Activated B cell treated with CpG ODN at 0.5 μM for 24 hours (primary cell): ENCODE data around the gene TMCO5A. TPM values are rescaled to one million over a fixed set of nuclear protein-coding genes. Genes with fewer than 3 reads are reported as not detected.

Source experiments
- ATAC-seq: fragments of 200-7000 bp; cut with Tn5 transposase; one replicate; pipeline ENCODE4 v1.10.0; 2021; ENCODE audit warnings: low read depth, mild to moderate bottlenecking, moderate library complexity
- CTCF ChIA-PET: fragments of 350-600 bp; sonication (Branson Sonifier 250); formaldehyde crosslinking; loops from one replicate; lab custom pipeline; 2021; ENCODE audit warnings: antibody characterized with exemption; lab: Charles Lee
- POLR2A ChIA-PET: fragments of 350-600 bp; sonication (Branson Sonifier 250); formaldehyde crosslinking; loops from one replicate; lab custom pipeline; 2021; ENCODE audit warnings: antibody characterized with exemption; lab: Charles Lee
- DNase-seq: peaks from one replicate; pipeline ENCODE4 v3.0.0; 2022
- H3K27ac Mint-ChIP-seq: one replicate; pipeline ENCODE4 v1.8.0; 2020; ENCODE audit warnings: mixed read lengths
- H3K27me3 Mint-ChIP-seq: one replicate; pipeline ENCODE4 v1.8.0; 2021; ENCODE audit warnings: mixed read lengths
- H3K36me3 Mint-ChIP-seq: one replicate; pipeline ENCODE4 v1.8.0; 2021; ENCODE audit warnings: low read depth, mixed read lengths
- H3K4me1 Mint-ChIP-seq: one replicate; pipeline ENCODE4 v1.8.0; 2021; ENCODE audit warnings: mixed read lengths
- H3K4me3 Mint-ChIP-seq: one replicate; pipeline ENCODE4 v1.8.0; 2020; ENCODE audit warnings: mild to moderate bottlenecking, mixed read lengths
- H3K9me3 Mint-ChIP-seq: one replicate; pipeline ENCODE4 v1.8.0; 2020; ENCODE audit warnings: mixed read lengths
- intact Hi-C: fragments of 100-400 bp; cut with micrococcal nuclease; formaldehyde crosslinking; loops from one replicate; pipeline ENCODE4 v1.15.1; 2024
- total RNA-seq: library from RNA; stranded (reverse); gene quantifications from 2 replicates; pipeline ENCODE4 v1.2.3, GENCODE V29; 2022
- TF ChIP-seq, protein P1 (sequence below): fragments of 200-600 bp; IDR thresholded peaks from one replicate; pipeline ENCODE4 v1.8.0; 2022; ENCODE audit warnings: antibody characterized with exemption, mild to moderate bottlenecking

The TMCO5A gene
- total RNA-seq, 1 donor from 2014 or later = not detected

DNA sequence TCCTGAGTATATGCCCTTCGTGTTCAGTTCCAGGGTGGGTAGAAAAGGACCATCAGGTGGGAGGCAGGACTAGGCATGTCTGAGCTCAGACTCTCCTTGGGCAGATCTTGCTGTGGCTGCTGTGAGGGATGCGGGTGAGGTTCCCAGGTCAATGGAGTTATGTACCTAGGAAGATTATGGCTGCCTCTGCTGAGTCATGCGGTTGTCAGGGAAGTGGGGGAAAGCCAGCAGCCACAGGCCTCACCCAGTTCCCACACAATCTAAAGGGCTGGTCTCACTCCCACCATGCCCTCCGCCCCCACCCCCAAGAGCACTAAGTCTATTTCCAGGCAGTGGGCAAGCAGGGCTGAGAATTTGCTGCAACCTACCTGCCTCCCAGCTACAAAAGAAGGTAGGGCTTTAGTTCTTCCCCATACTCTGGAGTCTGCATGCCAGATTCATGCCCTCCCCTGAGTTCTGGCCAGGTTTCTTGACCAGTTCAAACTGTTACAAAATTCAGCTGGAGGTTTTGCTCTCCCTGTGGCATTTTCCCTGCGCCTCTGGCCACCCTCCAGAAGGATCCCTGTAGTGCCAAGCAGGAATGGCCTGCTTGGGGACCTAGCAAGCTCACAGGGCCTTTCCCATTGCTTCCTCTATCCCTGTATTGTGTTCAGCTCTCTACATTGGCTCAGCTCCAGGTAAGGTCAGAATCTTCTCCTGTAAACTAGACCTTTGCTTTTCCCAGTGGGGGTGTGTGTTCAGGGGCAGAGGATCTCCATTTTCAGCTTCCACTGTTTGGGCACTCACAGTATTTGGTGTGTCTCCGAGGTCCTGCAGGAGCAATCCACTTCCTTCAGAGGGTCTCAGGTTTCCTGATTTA, 12.7 kb upstream of the TMCO5A start:
- TF ChIP-seq, protein P1, sequence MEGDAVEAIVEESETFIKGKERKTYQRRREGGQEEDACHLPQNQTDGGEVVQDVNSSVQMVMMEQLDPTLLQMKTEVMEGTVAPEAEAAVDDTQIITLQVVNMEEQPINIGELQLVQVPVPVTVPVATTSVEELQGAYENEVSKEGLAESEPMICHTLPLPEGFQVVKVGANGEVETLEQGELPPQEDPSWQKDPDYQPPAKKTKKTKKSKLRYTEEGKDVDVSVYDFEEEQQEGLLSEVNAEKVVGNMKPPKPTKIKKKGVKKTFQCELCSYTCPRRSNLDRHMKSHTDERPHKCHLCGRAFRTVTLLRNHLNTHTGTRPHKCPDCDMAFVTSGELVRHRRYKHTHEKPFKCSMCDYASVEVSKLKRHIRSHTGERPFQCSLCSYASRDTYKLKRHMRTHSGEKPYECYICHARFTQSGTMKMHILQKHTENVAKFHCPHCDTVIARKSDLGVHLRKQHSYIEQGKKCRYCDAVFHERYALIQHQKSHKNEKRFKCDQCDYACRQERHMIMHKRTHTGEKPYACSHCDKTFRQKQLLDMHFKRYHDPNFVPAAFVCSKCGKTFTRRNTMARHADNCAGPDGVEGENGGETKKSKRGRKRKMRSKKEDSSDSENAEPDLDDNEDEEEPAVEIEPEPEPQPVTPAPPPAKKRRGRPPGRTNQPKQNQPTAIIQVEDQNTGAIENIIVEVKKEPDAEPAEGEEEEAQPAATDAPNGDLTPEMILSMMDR = no peak
- peaks cover 6% of the 10 kb centered on the region for H3K9me3 Mint-ChIP-seq
- no peak overlapping the region for H3K4me3 Mint-ChIP-seq
- CTCF ChIA-PET = interaction anchor here (0.8 kb wide), 1 partner anchor 10 kb away, joined by 3 read pairs; no protein-coding TSS in a partner anchor
- peaks cover 16% of the 10 kb centered on the region for H3K27me3 Mint-ChIP-seq
- no peak for ATAC-seq
- POLR2A ChIA-PET = no interaction called here
- intact Hi-C loops = no loop called here
- no peak for DNase-seq
- no peaks in the 10 kb centered on the region for H3K4me1 Mint-ChIP-seq
- no peaks in the 10 kb centered on the region for H3K36me3 Mint-ChIP-seq
- H3K27ac Mint-ChIP-seq = no peak overlapping the region

DNA sequence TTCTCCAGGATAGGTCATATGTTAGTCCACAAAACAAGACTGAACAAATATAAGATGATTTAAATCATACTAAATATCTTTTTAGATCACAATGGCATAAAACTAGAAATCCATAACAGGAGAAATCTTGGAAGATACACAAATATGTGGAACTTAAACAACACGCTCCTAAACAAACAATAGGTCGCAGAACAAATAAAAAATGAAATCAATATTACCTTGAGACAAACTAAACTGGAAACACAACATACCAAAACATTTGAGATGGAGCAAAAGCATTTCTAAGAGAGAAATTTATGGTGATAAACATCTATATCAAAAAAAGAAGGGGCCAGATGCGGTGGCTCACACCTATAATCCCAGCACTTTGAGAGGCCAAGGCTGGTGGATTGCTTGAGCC, 8.3 kb upstream of the TMCO5A start:
- POLR2A ChIA-PET = no interaction called here
- CTCF ChIA-PET = no interaction called here
- Mint-ChIP-seq H3K4me3 (no peak overlapping the region), H3K4me1 (no peaks in the 10 kb centered on the region), H3K27ac (no peak overlapping the region), H3K36me3 (no peaks in the 10 kb centered on the region), H3K27me3 (peaks cover 10% of the 10 kb centered on the region), H3K9me3 (peaks cover 6% of the 10 kb centered on the region)
- DNase-seq (no peak), ATAC-seq (no peak)
- intact Hi-C loops = no loop called here
- TF ChIP-seq, protein P1 = no peak

DNA sequence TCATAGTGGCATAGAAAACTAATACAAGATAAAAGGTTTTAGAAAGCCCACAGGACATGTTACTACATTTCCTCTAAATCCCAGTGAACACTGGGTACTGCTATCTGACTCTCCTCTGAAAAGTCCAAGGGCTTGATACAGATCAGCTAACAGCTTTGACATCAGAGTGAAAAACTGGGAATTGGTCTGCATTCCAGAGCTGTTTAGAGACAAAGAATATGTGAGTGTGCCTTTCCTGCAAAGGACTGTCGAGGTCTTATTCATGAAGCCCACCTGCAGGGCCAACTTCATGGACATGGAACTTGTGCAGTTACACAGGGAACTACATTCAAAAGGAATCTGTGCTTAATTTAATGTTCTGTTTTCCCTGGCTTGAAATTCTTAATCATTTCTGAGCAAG, 5.2 kb upstream of the TMCO5A start:
- POLR2A ChIA-PET = no interaction called here
- no peaks in the 10 kb centered on the region for H3K9me3 Mint-ChIP-seq
- no peak for DNase-seq
- ATAC-seq = no peak
- no peaks in the 10 kb centered on the region for H3K36me3 Mint-ChIP-seq
- H3K27me3 Mint-ChIP-seq = peaks cover 6% of the 10 kb centered on the region
- intact Hi-C loops = no loop called here
- H3K4me3 Mint-ChIP-seq = no peak overlapping the region
- no peak overlapping the region for H3K27ac Mint-ChIP-seq
- H3K4me1 Mint-ChIP-seq = no peaks in the 10 kb centered on the region
- CTCF ChIA-PET = no interaction called here
- TF ChIP-seq, protein P1 = no peak

DNA sequence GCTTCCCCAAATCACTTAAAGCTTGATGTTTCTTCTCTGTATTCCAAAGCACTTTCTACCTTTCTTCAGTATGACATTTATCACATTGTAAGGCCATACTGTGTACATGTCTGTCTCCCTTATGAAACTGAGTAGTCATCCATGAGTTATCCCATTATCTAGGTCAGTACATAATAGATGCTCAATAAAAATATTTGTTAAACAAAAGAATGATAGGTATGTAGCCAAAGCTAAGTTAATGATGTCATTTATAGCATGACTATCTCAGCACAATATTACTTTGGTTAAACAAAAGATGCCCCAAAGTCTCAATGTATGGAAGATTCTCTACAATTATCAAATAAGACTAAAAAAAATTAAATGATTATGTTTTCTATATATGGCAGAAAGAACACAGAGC, 3.1 kb upstream of the TMCO5A start:
- TF ChIP-seq, protein P1 = no peak
- H3K27me3 Mint-ChIP-seq = peaks cover 2% of the 10 kb centered on the region
- no peaks in the 10 kb centered on the region for H3K36me3 Mint-ChIP-seq
- ChIA-PET CTCF (no interaction called here), POLR2A (no interaction called here)
- H3K4me1 Mint-ChIP-seq = no peaks in the 10 kb centered on the region
- H3K27ac Mint-ChIP-seq = no peak overlapping the region
- H3K4me3 Mint-ChIP-seq = no peak overlapping the region
- ATAC-seq (no peak), DNase-seq (no peak)
- intact Hi-C loops = no loop called here
- H3K9me3 Mint-ChIP-seq = no peaks in the 10 kb centered on the region

DNA sequence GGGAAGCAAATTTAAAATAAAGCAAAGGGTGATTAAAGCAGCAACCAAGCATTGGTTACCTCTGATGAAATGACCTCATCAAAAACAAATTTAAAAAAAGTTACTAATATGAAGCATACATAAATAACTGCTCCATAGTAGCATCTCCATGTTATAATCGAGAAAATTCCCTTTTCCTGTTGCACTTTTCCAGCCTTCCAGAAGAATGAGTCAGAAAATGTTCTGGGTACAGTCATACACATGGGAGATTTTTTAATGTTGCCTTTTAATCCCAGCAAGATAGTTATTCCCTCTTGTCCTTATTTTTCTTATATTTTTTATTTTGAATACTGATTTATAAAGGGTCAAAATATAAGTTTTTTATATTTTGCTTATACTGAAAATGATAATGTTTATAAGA, 2.6 kb upstream of the TMCO5A start:
- DNase-seq (no peak), ATAC-seq (no peak)
- POLR2A ChIA-PET = no interaction called here
- Mint-ChIP-seq H3K36me3 (no peaks in the 10 kb centered on the region), H3K9me3 (no peaks in the 10 kb centered on the region), H3K4me1 (no peaks in the 10 kb centered on the region), H3K4me3 (no peak overlapping the region), H3K27ac (no peak overlapping the region), H3K27me3 (peaks cover 3% of the 10 kb centered on the region)
- CTCF ChIA-PET = no interaction called here
- TF ChIP-seq, protein P1 = no peak
- intact Hi-C loops = no loop called here
